Measurements from ENCODE around the gene IFRD2.
"Not testable (repeated sequence)": the region's sequence is repeated elsewhere in the genome, so short reads cannot be mapped to it uniquely, and the experiment has no call there.

IFRD2 gene

GRCh38 chr3:50278123-50278879, 13.9 kb downstream of the IFRD2 start:
- FAIRE-seq: no peak

- FAIRE-seq: no peak
Observed at GRCh38 chr3:50276762-50277101, 15.5 kb downstream of the IFRD2 start.

- no peak for FAIRE-seq
Observed at GRCh38 chr3:50275996-50276761, 16.1 kb downstream of the IFRD2 start.

GRCh38 chr3:50275141-50275995, 16.9 kb downstream of the IFRD2 start:
- no peak for FAIRE-seq

- no peak for FAIRE-seq
Observed at GRCh38 chr3:50274371-50275104, 17.7 kb downstream of the IFRD2 start.

- FAIRE-seq: no peak
Observed at GRCh38 chr3:50273689-50274065, 18.6 kb downstream of the IFRD2 start.

GRCh38 chr3:50272911-50273688, 19.1 kb downstream of the IFRD2 start:
- no peak for FAIRE-seq

GRCh38 chr3:50272538-50272910, 19.7 kb downstream of the IFRD2 start:
- FAIRE-seq: not testable (repeated sequence)

- FAIRE-seq: no peak
Observed at GRCh38 chr3:50271314-50271936, 20.8 kb downstream of the IFRD2 start.

GRCh38 chr3:50270422-50271224, 21.6 kb downstream of the IFRD2 start:
- no peak for FAIRE-seq

GRCh38 chr3:50269977-50270413, 22.2 kb downstream of the IFRD2 start:
- no peak for FAIRE-seq

- FAIRE-seq: no peak
Observed at GRCh38 chr3:50269460-50269859, 22.8 kb downstream of the IFRD2 start.

- FAIRE-seq: no peak
Observed at GRCh38 chr3:50268703-50269451, 23.4 kb downstream of the IFRD2 start, which contains the start of gene SEMA3B. Gene SEMA3B (plus strand): TSS chr3:50269147. CDS start chr3:50269241, 94 bp downstream.

- FAIRE-seq: no peak
Observed at GRCh38 chr3:50268276-50268675, 24.0 kb downstream of the IFRD2 start.

GRCh38 chr3:50267280-50267913, 24.8 kb downstream of the IFRD2 start:
- FAIRE-seq: no peak

- no peak for FAIRE-seq
Observed at GRCh38 chr3:50266836-50267235, 25.4 kb downstream of the IFRD2 start.

GRCh38 chr3:50266017-50266416, 26.2 kb downstream of the IFRD2 start:
- no peak for FAIRE-seq

GRCh38 chr3:50265571-50265970, 26.7 kb downstream of the IFRD2 start:
- no peak for FAIRE-seq

- no peak for FAIRE-seq
Observed at GRCh38 chr3:50264964-50265485, 27.2 kb downstream of the IFRD2 start.

All from colon (tissue), 2 donors.